ENCODE data around the gene LIPF. TPM values are rescaled to one million over a fixed set of nuclear protein-coding genes. Genes with fewer than 3 reads are reported as not detected.
"Not testable (repeated sequence)": the region's sequence is repeated elsewhere in the genome, so short reads cannot be mapped to it uniquely, and the experiment has no call there.

LIPF gene
- total RNA-seq, 2 experiments from 2014 or later = not detected

GRCh38 chr10:88702848-88703597 is 38.8 kb downstream of the LIPF start:
- no peak overlapping the region for H3K27ac ChIP-seq (ENCODE audit: low read depth in 1 of 2, low read length in 2 of 2)
- ATAC-seq (ENCODE audit: poor library complexity) (no peak), DNase-seq (no peak)
- Mint-ChIP-seq H3K4me1 (ENCODE audit: low read depth) (no peaks in the 10 kb centered on the region), H3K27ac (no peak overlapping the region), H3K27me3 (no peaks in the 10 kb centered on the region), H3K4me3 (no peak overlapping the region), H3K9me3 (no peaks in the 10 kb centered on the region), H3K36me3 (ENCODE audit: low read depth) (no peaks in the 10 kb centered on the region)
- H3K9me3 ChIP-seq (ENCODE audit: control insufficient read depth in 1 of 2, insufficient read depth in 1 of 2, low read length in 2 of 2) = no peaks in the 10 kb centered on the region
- TF ChIP-seq CTCF (IDR thresholded peaks at IDR 0.05) = no peak
- ChIA-PET CTCF (no interaction called here), POLR2A (no interaction called here)
- H3K4me3 ChIP-seq (ENCODE audit: low read length) = no peak overlapping the region
- H3K36me3 ChIP-seq (ENCODE audit: insufficient read depth, low read length) = no peaks in the 10 kb centered on the region
- no peaks in the 10 kb centered on the region for H3K4me1 ChIP-seq (ENCODE audit: insufficient read depth, low read length)
- no peaks in the 10 kb centered on the region for H3K27me3 ChIP-seq (ENCODE audit: control insufficient read depth in 1 of 2, insufficient read depth in 2 of 2, low read length in 2 of 2)
- intact Hi-C loops (cut with DNase I, micrococcal nuclease) = no loop called here

- H3K36me3 ChIP-seq (ENCODE audit: insufficient read depth, low read length) = no peaks in the 10 kb centered on the region
- Mint-ChIP-seq H3K4me3 (no peak within 1 kb of the TSS), H3K36me3 (ENCODE audit: low read depth) (no peaks in the 10 kb centered on the region), H3K27ac (no peak within 1 kb of the TSS), H3K27me3 (no peaks in the 10 kb centered on the region), H3K4me1 (ENCODE audit: low read depth) (no peaks in the 10 kb centered on the region), H3K9me3 (no peaks in the 10 kb centered on the region)
- intact Hi-C loops (cut with DNase I, micrococcal nuclease) = no loop called here
- TF ChIP-seq CTCF (IDR thresholded peaks at IDR 0.05) = no peak
- H3K27ac ChIP-seq (ENCODE audit: low read depth in 1 of 2, low read length in 2 of 2) = no peak within 1 kb of the TSS
- ChIA-PET CTCF (no interaction called here), POLR2A (no interaction called here)
- no peaks in the 10 kb centered on the region for H3K4me1 ChIP-seq (ENCODE audit: insufficient read depth, low read length)
- no peak within 1 kb of the TSS for H3K4me3 ChIP-seq (ENCODE audit: low read length)
- ATAC-seq (ENCODE audit: poor library complexity) (no peak), DNase-seq (no peak)
- H3K9me3 ChIP-seq (ENCODE audit: control insufficient read depth in 1 of 2, insufficient read depth in 1 of 2, low read length in 2 of 2) = no peaks in the 10 kb centered on the region
- H3K27me3 ChIP-seq (ENCODE audit: control insufficient read depth in 1 of 2, insufficient read depth in 2 of 2, low read length in 2 of 2) = no peaks in the 10 kb centered on the region
Observed at GRCh38 chr10:88705958-88706357, 41.7 kb downstream of the LIPF start, which contains the start of gene LIPK. Gene LIPK (plus strand): TSS chr10:88706249. CDS start chr10:88724544, 18,295 bp downstream.

DNA sequence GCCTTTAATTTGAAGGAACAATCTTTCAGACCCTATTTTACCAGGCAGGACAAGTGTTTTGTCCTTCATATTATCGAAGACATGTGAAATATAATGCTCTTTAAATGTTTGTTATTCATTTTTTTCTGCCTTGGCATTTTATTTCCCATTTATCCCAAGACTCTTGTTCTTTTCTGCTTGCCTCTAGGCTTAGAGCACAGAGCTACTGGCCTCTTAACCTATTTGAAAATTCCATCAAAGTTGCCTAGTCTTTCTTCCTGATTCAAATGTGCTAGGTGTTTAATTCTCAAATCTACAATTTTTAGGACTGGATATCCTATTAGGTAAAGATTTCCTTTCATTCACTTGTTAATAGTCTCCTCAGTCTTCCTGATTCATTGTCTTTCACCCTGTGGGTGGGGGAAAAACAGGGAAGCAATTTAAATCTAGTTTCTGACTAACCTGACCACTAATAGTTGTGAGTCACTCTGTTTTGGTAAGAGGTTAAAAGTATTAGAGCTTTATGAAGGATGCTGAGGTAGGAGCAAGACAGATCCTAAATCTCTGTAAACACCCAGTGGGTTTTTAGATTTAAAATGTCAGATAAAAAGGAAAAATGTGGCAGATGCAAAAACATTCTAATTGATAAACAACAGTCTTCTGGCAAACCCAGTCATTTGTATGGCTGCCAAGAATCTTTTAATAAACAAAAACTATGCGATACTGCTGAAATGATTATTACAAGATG is 43.4 kb downstream of the LIPF start:
- H3K4me1 Mint-ChIP-seq (ENCODE audit: low read depth) = no peaks in the 10 kb centered on the region
- ATAC-seq (ENCODE audit: poor library complexity) (no peak), DNase-seq (peak in 1 of 14 experiments; percentile 29)
- H3K4me3 Mint-ChIP-seq = no peak overlapping the region
- H3K27me3 Mint-ChIP-seq = no peaks in the 10 kb centered on the region
- no peak for TF ChIP-seq CTCF (IDR thresholded peaks at IDR 0.05)
- Histone ChIP-seq H3K36me3 (ENCODE audit: insufficient read depth, low read length) (no peaks in the 10 kb centered on the region), H3K4me1 (ENCODE audit: insufficient read depth, low read length) (no peaks in the 10 kb centered on the region), H3K27ac (ENCODE audit: low read depth in 1 of 2, low read length in 2 of 2) (no peak overlapping the region), H3K4me3 (ENCODE audit: low read length) (no peak overlapping the region), H3K9me3 (ENCODE audit: control insufficient read depth in 1 of 2, insufficient read depth in 1 of 2, low read length in 2 of 2) (no peaks in the 10 kb centered on the region), H3K27me3 (ENCODE audit: control insufficient read depth in 1 of 2, insufficient read depth in 2 of 2, low read length in 2 of 2) (no peaks in the 10 kb centered on the region)
- no peak overlapping the region for H3K27ac Mint-ChIP-seq
- ChIA-PET CTCF (no interaction called here), POLR2A (no interaction called here)
- intact Hi-C loops (cut with DNase I, micrococcal nuclease) = no loop called here
- H3K36me3 Mint-ChIP-seq (ENCODE audit: low read depth) = no peaks in the 10 kb centered on the region
- H3K9me3 Mint-ChIP-seq = no peaks in the 10 kb centered on the region

DNA sequence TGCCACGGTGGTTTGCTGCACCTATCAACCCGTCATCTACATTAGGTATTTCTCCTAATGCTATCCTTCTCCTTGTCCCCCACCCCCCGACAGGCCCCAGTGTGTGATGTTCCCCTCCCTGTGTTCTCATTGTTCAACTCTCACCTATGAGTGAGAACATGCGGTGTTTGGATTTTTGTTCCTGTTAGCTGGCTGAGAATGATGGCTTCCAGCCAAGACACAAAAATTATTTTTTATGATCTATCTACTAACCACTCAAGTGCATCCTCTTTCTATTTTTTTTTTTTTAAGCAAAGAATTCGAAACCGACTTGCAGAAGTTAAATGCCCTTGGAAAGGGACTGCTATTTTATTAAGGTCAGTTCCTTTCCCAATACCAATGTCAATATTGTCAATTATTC is 45.1 kb downstream of the LIPF start:
- H3K36me3 ChIP-seq (ENCODE audit: insufficient read depth, low read length); POLR2A ChIA-PET; DNase-seq; H3K27ac Mint-ChIP-seq; intact Hi-C loops (cut with DNase I, micrococcal nuclease); H3K36me3 Mint-ChIP-seq (ENCODE audit: low read depth); CTCF ChIA-PET; ATAC-seq (ENCODE audit: poor library complexity); H3K4me1 ChIP-seq (ENCODE audit: insufficient read depth, low read length); H3K4me3 Mint-ChIP-seq; H3K4me3 ChIP-seq (ENCODE audit: low read length); H3K27me3 Mint-ChIP-seq; H3K27ac ChIP-seq (ENCODE audit: low read depth in 1 of 2, low read length in 2 of 2); H3K4me1 Mint-ChIP-seq (ENCODE audit: low read depth); H3K27me3 ChIP-seq (ENCODE audit: control insufficient read depth in 1 of 2, insufficient read depth in 2 of 2, low read length in 2 of 2); H3K9me3 Mint-ChIP-seq; H3K9me3 ChIP-seq (ENCODE audit: control insufficient read depth in 1 of 2, insufficient read depth in 1 of 2, low read length in 2 of 2): not testable (repeated sequence)
